Measurements from ENCODE around the gene KIAA1210. TPM values are rescaled to one million over a fixed set of nuclear protein-coding genes. Genes with fewer than 3 reads are reported as not detected.

KIAA1210 gene
- total and polyA plus RNA-seq, 10 of the 15 experiments (the other 5 are each of a cell fraction or from before 2014, with no cell fraction given): 0.01 TPM; not detected in 9

GRCh38 chrX:119055687-119056086, 71.9 kb downstream of the KIAA1210 start:
- Histone ChIP-seq H3K36me3 (ENCODE audit: control insufficient read depth in 2 of 2, insufficient read depth in 2 of 2, low read length in 1 of 2) (no peaks in the 10 kb centered on the region), H3K4me1 (ENCODE audit: control insufficient read depth, insufficient read depth, low read length) (no peaks in the 10 kb centered on the region), H4K20me1 (ENCODE audit: control insufficient read depth, insufficient read depth) (no peaks in the 10 kb centered on the region), H3K9me3 (replicated peaks; ENCODE audit: control insufficient read depth, insufficient read depth, low read length) (no peaks in the 10 kb centered on the region), H3K4me2 (ENCODE audit: control insufficient read depth, insufficient read depth) (no peak overlapping the region), H2AFZ (ENCODE audit: control insufficient read depth, low read depth, low read length) (no peak overlapping the region), H3K79me2 (ENCODE audit: control insufficient read depth, insufficient read depth, low read length) (no peaks in the 10 kb centered on the region), H3K4me3 (no peak overlapping the region), H3K9ac (ENCODE audit: control insufficient read depth, insufficient read depth, low read length) (no peak overlapping the region), H3K27ac (ENCODE audit: control insufficient read depth, insufficient read depth) (no peak overlapping the region), H3K27me3 (replicated peaks in 1 of 2; ENCODE audit: control insufficient read depth in 2 of 2, insufficient read depth in 2 of 2, low read length in 1 of 2) (no peaks in the 10 kb centered on the region)
- ATAC-seq (no peak), FAIRE-seq (no peak), DNase-seq (ENCODE audit: low read depth, low spot score) (no peak)
- ChIA-PET RAD21 (ENCODE audit: unreplicated experiment) (no interaction called here), POLR2A (no interaction called here), CTCF (no interaction called here), SMC1A (ENCODE audit: uncharacterized antibody, unreplicated experiment) (no interaction called here)
- no TSS peak for BruUV-seq (replicated peaks)
- intact Hi-C loops (cut with micrococcal nuclease; ENCODE audit: unreplicated experiment) (no loop called here), in situ Hi-C loops (cut with MboI) (no loop called here)
- WGBS (ENCODE audit: insufficient coverage, insufficient replicate concordance, low lambda C conversion rate, missing lambda C conversion rate): 0% methylated on average over 2 of the region's 2 CpGs
- TF ChIP-seq SIX5 (IDR thresholded peaks at IDR 0.05; ENCODE audit: low read depth, low read length, severe bottlenecking) (no peak), PRDM15 (CRISPR knock-in tag; IDR thresholded peaks at IDR 0.05) (no peak), IRF5 (IDR thresholded peaks at IDR 0.05; ENCODE audit: borderline replicate concordance) (no peak), CEBPB (IDR thresholded peaks at IDR 0.05; ENCODE audit: borderline replicate concordance in 1 of 2, low read depth in 2 of 2, low read length in 2 of 2) (no peak), IKZF2 (IDR thresholded peaks at IDR 0.05) (no peak), RBBP5 (conservative IDR thresholded peaks at IDR 0.05) (no peak), RUNX3 (IDR thresholded peaks at IDR 0.05; ENCODE audit: low read length) (no peak), TCF12 (IDR thresholded peaks at IDR 0.05; ENCODE audit: low read depth, low read length) (no peak), YBX1 (IDR thresholded peaks at IDR 0.05) (no peak), STAT3 (IDR thresholded peaks at IDR 0.05; ENCODE audit: low read depth, low read length) (no peak), MAX (IDR thresholded peaks at IDR 0.05; ENCODE audit: low read depth, low read length) (no peak), MTA3 (IDR thresholded peaks at IDR 0.05; ENCODE audit: borderline replicate concordance, low read length) (no peak), ESRRA (IDR thresholded peaks at IDR 0.05; ENCODE audit: low read length) (no peak), FOS (IDR thresholded peaks at IDR 0.05; ENCODE audit: borderline replicate concordance, extremely low read depth, insufficient read length) (no peak), SMC3 (IDR thresholded peaks at IDR 0.05; ENCODE audit: borderline replicate concordance, low read length) (no peak), KLF5 (IDR thresholded peaks at IDR 0.05; ENCODE audit: partially characterized antibody) (no peak), ZBTB4 (CRISPR knock-in tag; IDR thresholded peaks at IDR 0.05) (no peak), CBX5 (IDR thresholded peaks at IDR 0.05; ENCODE audit: low read depth) (no peak)
